NCI-H1105 (cell line): Measurements from ENCODE around the gene ZNRD2.

Experiments
- DNase-seq: peaks from one replicate; lab custom pipeline; 2025; lab: John Stamatoyannopoulos, UW

Gene ZNRD2

DNA sequence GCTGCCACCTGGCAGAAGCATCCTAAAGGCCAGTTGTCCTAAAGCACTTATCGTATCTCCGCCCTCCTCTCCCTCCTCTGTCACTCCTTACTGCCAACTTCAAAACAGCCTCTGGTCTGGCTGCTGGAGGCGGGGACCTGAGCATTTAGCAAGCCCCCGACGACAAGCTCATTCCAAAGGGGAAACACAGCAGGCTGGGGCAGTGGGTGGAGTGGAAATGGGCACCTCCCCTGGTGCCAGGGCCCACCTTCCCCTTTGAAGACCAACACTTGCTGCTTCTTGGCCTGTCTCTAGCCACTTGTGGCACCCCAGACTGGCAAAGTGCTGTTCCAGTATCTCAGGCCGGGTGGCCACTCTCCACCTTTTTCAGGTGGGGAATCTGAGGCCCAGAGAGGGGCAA, 40.1 kb downstream of the ZNRD2 start:
- no peak for DNase-seq

- no peak for DNase-seq
Observed at GRCh38 chr11:65611028-65611757, 40.9 kb downstream of the ZNRD2 start.

DNA sequence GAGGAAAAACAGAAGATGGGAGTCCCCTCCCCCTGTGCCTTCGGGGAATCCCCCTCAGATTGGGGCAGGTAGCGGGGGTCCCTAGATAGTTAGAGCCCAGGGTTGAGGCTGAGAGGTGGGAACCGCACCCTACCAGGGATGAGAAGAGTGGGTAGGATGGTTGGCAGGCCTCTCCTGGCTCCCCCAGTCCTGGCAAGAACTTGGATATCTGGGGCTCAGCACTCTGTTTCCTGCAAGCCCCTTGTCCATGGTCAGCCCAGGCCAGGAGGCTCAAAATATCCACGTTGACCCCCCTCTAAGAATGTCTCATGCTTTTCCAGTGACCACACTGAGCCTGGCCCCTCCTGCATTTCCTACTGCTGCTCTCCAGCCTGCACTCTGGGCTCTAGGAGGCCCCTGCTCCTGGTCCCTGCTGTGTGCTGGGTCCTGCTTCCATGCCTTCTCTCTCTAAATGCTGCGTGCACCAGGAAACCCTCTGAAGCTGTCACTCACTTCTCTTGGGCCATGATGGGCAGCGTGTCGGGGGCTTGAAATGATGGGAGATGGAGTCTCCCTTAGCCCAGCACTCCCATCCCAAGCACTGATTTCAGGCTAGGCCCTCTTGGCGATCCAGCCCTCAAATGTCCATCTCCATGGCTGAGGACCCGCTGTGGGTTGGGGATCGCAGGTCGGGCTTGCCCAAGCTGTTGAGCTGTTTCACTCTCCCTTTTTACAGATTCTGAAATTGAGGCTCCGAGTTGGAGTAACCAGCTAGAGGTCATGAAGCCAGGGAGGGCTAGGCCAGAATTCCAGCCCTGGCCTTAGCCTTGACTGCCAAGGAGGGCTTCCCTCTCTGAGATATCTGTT, 41.7 kb downstream of the ZNRD2 start:
- DNase-seq = no peak

DNA sequence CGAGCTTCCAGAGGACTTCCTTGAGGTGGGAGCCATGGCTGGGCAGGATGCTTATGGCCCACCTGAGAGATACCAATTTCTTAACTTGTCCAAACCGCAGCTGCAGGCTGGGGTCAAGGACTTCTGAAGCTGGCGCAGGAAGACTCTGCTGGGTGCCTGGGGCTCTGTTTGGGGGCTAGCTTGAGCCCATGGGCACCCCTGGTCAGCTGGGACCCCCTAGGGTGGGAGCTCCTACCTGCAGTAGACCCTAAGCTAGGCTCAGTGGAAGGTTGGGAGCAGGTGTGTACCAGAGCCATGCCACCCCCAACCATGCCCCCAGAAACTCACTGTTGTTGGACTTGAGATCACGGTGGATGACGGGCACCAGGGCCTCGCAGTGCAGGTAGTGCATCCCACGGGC, 42.4 kb downstream of the ZNRD2 start:
- DNase-seq = no peak

GRCh38 chr11:65613091-65613928, 43.0 kb downstream of the ZNRD2 start:
- no peak for DNase-seq

- DNase-seq = peak; percentile 100
Observed at GRCh38 chr11:65615229-65615949, 45.1 kb downstream of the ZNRD2 start, which contains the start of gene PCNX3. Gene PCNX3 (plus strand): TSS chr11:65615776. CDS start chr11:65616312, 536 bp downstream.

DNA sequence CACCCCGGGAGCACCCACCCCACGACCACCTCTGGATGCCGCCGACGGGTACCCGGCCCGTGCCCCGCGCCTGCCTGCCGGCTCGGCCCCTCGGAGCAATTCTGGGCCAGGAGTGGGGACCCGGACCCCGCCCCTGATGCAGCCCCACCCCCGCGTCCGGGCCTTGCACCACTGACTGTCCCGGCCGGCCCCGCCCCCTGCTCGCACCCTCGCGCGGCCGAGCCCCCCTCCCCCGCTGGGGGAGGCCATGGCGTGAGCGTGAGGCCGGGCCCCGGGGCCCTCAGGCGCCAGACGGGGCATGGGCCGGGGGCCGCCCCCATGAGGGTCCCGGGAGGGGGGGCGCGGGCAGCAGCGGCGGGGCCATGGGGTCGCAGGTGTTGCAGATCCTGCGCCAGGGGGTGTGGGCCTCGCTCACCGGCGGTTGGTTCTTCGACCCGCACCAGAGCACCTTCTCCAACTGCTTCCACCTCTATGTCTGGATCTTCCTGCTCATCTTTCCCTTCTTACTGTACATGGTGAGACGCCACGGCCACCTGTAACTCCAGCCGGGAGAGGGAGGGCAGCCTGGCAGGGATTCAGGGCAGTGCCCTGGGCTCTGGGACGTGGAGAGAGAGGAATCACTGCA, 45.8 kb downstream of the ZNRD2 start:
- DNase-seq = no peak

DNA sequence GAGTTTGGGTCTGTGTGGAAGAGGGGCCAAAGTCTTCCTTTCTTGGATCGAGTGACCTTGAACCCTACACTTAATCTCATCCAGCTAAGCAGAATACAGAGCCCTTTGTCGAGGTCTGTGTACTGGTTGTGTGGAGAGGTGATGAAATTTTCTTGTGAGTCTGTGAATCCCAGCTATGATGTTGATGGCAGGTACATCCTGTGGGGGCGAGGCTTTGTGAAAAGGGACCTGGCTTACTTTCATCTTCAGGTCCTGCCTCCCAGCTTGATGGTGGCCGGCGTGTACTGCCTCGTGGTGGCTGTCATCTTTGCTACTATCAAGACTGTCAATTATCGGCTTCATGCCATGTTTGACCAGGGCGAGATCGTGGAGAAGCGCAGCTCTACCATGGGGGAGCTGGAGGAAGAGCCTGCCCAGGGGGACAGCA, 46.3 kb downstream of the ZNRD2 start:
- DNase-seq = no peak

DNA sequence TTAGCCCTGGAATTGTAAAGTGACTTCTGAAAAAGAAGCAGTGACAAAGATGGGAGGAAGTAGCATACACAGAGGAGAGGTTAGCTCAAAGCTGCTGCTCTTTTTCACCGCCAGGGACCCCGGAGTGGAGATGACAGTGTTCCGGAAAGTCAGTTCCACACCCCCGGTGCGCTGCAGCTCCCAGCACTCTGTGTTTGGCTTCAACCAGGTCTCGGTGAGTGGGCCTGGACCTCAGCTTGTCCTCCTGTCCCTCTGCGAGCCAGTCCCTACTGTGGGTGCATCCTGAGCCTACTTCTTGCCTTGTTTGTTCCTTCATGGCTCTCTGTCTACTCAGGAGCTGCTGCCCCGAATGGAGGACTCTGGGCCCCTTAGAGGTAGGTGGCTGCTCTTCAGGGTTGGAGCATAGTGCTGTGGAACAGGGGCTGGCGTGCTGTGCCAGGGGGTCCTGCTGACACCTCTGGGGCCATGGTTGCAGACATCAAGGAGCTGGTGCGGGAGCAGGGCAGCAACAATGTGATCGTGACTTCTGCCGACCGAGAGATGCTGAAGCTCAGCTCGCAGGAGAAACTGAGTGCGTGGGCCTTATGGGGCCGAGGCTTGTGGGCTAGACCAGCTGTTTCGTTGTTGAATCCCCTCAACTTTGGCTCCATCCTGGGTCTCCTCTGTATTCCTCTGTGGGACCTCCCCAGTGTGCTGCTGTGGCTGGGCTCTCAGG, 47.0 kb downstream of the ZNRD2 start:
- no peak for DNase-seq

DNA sequence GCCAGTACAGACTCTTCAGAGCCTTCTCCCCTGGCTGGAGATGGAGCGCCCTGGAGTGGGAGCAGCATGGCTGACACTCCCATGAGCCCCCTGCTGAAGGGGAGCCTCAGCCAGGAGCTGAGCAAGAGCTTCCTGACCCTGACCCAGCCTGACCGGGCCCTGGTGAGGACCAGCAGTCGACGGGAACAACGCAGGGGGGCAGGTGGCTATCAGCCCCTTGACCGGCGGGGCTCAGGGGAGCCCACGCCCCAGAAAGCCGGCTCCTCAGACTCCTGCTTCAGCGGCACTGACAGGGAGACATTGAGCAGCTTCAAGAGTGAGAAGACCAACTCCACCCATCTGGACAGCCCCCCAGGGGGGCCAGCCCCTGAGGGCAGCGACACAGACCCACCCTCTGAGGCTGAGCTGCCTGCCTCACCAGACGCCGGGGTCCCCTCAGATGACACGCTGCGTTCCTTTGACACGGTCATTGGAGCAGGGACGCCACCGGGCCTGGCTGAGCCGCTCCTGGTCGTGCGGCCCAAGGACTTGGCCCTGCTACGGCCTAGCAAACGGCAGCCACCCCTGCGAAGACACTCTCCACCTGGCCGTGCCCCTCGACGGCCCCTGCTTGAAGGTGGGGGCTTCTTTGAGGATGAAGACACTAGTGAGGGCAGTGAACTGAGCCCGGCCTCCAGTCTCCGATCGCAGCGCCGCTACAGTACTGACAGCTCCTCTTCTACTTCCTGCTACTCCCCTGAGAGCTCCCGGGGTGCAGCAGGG, 47.9 kb downstream of the ZNRD2 start:
- no peak for DNase-seq

DNA sequence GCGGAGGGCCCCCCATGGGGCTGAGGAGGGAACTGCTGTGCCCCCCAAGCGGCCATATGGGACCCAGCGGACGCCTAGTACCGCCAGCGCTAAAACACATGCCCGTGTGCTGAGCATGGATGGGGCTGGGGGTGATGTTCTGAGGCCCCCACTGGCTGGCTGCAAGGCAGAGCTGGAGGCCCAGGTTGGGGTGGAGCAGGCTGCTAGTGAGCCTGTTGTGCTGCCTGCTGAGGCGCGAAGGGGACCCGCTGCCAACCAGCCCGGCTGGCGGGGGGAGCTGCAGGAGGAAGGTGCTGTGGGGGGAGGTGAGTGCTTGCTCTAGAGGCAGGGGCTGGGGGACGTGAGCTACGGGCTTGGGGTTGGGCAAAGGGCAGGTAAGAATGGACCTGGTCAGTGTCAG, 48.5 kb downstream of the ZNRD2 start:
- no peak for DNase-seq

- no peak for DNase-seq
Observed at GRCh38 chr11:65619281-65619928, 49.1 kb downstream of the ZNRD2 start.

DNA sequence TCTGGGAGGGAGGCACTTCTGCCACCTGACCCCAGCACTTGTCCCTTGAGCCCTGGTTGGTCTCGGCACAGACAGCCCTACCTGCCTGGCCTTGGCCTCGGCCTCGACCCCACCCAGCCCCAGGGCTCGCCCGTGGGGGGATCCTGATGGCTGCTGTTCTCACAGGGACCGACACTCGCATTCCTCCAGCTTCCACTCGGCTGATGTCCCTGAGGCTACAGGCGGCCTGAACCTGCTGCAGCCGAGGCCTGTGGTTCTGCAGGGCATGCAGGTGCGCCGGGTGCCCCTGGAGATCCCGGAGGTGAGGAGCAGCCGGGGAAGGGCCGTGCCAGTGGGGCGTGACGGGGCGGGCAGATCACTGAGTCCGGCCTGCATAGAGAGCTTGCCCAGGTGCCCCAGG, 50.4 kb downstream of the ZNRD2 start:
- no peak for DNase-seq

GRCh38 chr11:65621460-65621859, 51.2 kb downstream of the ZNRD2 start:
- no peak for DNase-seq
